ENCODE measurements around the gene LCE1A.

DNA sequence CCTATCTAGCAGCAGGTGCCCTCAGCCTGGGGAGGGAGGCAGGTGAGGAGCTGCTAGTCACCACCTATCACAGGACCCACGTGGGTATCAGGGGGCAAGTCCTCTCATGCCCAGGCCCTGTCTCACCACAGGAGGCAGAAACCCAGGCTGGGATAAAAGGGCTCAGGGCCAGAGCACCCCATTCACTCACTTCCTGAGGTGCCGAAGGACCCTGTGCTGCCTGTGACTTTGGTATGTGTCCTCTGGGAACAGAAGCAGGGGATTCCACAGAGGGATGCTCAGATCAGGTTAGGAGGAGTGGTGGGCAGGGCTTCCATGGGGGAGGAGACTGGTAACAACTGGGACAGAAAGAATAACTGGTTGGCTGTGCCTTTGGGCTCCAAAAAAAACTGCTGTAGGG, 41.2 kb upstream of the LCE1A start, which contains the start of gene LCE1E:
- TF ChIP-seq CTCF (IDR thresholded peaks at IDR 0.05) = no peak
- TF ChIP-seq EZH2 (IDR thresholded peaks at IDR 0.05) = no peak

Data from neural progenitor cell (in vitro differentiated cells).